ENCODE results near the gene SFRP4.

Gene SFRP4

GRCh38 chr7:37945336-37945735, 28.7 kb upstream of the SFRP4 start:
- Histone ChIP-seq H3K27ac (ENCODE audit: low read length) (no peak overlapping the region), H3K27me3 (replicated peaks; ENCODE audit: insufficient read depth, low read length) (no peaks in the 10 kb centered on the region), H3K9me2 (replicated peaks; ENCODE audit: insufficient read depth, low read length) (no peaks in the 10 kb centered on the region), H3K79me2 (ENCODE audit: low read length) (peaks cover 28% of the 10 kb centered on the region), H3K4me1 (ENCODE audit: low read length) (0 out of 2 replicates have a peak, but pooled peaks cover 2% of the 10 kb centered on the region), H3K36me3 (replicated peaks; ENCODE audit: insufficient read depth, low read length) (no peaks in the 10 kb centered on the region; the same call in 1 of the 2 replicates), H2AFZ (ENCODE audit: low read length) (no peak overlapping the region), H3F3A (ENCODE audit: insufficient read depth, low read length) (no peaks in the 10 kb centered on the region), H3K9ac (ENCODE audit: low read length) (no peak overlapping the region), H3K4me3 (ENCODE audit: low read length) (no peak overlapping the region), H3K9me3 (replicated peaks; ENCODE audit: insufficient read depth, low read length) (no peaks in the 10 kb centered on the region), H3K4me2 (ENCODE audit: low read depth, low read length) (no peak overlapping the region), H4K20me1 (ENCODE audit: insufficient read depth, low read length) (no peaks in the 10 kb centered on the region)
- TF ChIP-seq EZH2 (optimal IDR thresholded peaks at IDR 0.05; ENCODE audit: low read depth, low read length) (no peak), EZH2phosphoT487 (IDR thresholded peaks at IDR 0.05; ENCODE audit: low read length) (no peak)
- TF ChIP-seq, protein P1, sequence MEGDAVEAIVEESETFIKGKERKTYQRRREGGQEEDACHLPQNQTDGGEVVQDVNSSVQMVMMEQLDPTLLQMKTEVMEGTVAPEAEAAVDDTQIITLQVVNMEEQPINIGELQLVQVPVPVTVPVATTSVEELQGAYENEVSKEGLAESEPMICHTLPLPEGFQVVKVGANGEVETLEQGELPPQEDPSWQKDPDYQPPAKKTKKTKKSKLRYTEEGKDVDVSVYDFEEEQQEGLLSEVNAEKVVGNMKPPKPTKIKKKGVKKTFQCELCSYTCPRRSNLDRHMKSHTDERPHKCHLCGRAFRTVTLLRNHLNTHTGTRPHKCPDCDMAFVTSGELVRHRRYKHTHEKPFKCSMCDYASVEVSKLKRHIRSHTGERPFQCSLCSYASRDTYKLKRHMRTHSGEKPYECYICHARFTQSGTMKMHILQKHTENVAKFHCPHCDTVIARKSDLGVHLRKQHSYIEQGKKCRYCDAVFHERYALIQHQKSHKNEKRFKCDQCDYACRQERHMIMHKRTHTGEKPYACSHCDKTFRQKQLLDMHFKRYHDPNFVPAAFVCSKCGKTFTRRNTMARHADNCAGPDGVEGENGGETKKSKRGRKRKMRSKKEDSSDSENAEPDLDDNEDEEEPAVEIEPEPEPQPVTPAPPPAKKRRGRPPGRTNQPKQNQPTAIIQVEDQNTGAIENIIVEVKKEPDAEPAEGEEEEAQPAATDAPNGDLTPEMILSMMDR (IDR thresholded peaks at IDR 0.05; ENCODE audit: low read length): no peak
- no peak for DNase-seq

DNA sequence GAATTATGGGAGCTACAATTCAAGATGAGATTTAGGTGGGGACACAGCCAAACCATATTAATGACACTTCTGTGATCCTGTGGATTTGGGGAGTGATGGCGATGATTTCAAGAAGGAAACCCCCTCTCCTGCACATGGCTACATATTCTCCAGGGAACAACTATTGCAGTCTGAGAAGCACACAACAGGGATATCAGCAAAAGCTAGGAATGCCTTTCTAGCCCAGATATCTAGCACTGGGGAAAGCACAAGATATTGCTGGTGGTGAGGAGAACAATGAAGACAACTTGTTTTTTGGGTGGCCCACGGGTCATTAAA, 28.1 kb upstream of the SFRP4 start:
- Histone ChIP-seq H3K9ac (ENCODE audit: low read length) (no peak overlapping the region), H3K27ac (ENCODE audit: low read length) (no peak overlapping the region), H3K4me3 (ENCODE audit: low read length) (no peak overlapping the region), H3K9me3 (replicated peaks; ENCODE audit: insufficient read depth, low read length) (no peaks in the 10 kb centered on the region), H3K4me2 (ENCODE audit: low read depth, low read length) (no peak overlapping the region), H2AFZ (ENCODE audit: low read length) (no peak overlapping the region), H3K27me3 (replicated peaks; ENCODE audit: insufficient read depth, low read length) (no peaks in the 10 kb centered on the region), H3K79me2 (ENCODE audit: low read length) (peaks cover 28% of the 10 kb centered on the region), H3K36me3 (replicated peaks; ENCODE audit: insufficient read depth, low read length) (no peaks in the 10 kb centered on the region; the same call in 1 of the 2 replicates), H3K4me1 (ENCODE audit: low read length) (0 out of 2 replicates have a peak, but pooled peaks cover 2% of the 10 kb centered on the region), H3K9me2 (replicated peaks; ENCODE audit: insufficient read depth, low read length) (no peaks in the 10 kb centered on the region), H4K20me1 (ENCODE audit: insufficient read depth, low read length) (no peaks in the 10 kb centered on the region), H3F3A (ENCODE audit: insufficient read depth, low read length) (no peaks in the 10 kb centered on the region)
- TF ChIP-seq EZH2 (optimal IDR thresholded peaks at IDR 0.05; ENCODE audit: low read depth, low read length): no peak
- TF ChIP-seq, protein P1 (IDR thresholded peaks at IDR 0.05; ENCODE audit: low read length): no peak
- no peak for TF ChIP-seq EZH2phosphoT487 (IDR thresholded peaks at IDR 0.05; ENCODE audit: low read length)
- DNase-seq: no peak

- H3K4me3 ChIP-seq (ENCODE audit: low read length): no peak overlapping the region
- no peaks in the 10 kb centered on the region for H3K9me3 ChIP-seq (replicated peaks; ENCODE audit: insufficient read depth, low read length)
- H3K27ac ChIP-seq (ENCODE audit: low read length): no peak overlapping the region
- H2AFZ ChIP-seq (ENCODE audit: low read length): no peak overlapping the region
- H3K27me3 ChIP-seq (replicated peaks; ENCODE audit: insufficient read depth, low read length): no peaks in the 10 kb centered on the region
- H3K9me2 ChIP-seq (replicated peaks; ENCODE audit: insufficient read depth, low read length): no peaks in the 10 kb centered on the region
- no peak overlapping the region for H3K9ac ChIP-seq (ENCODE audit: low read length)
- H3K79me2 ChIP-seq (ENCODE audit: low read length): peaks cover 28% of the 10 kb centered on the region
- DNase-seq: no peak
- H3K36me3 ChIP-seq (replicated peaks; ENCODE audit: insufficient read depth, low read length): no peaks in the 10 kb centered on the region; the same call in 1 of the 2 replicates
- TF ChIP-seq EZH2phosphoT487 (IDR thresholded peaks at IDR 0.05; ENCODE audit: low read length) (no peak), EZH2 (optimal IDR thresholded peaks at IDR 0.05; ENCODE audit: low read depth, low read length) (no peak)
- TF ChIP-seq, protein P1 (IDR thresholded peaks at IDR 0.05; ENCODE audit: low read length): no peak
- no peak overlapping the region for H3K4me2 ChIP-seq (ENCODE audit: low read depth, low read length)
- no peaks in the 10 kb centered on the region for H4K20me1 ChIP-seq (ENCODE audit: insufficient read depth, low read length)
- no peaks in the 10 kb centered on the region for H3F3A ChIP-seq (ENCODE audit: insufficient read depth, low read length)
- 0 out of 2 replicates have a peak, but pooled peaks cover 2% of the 10 kb centered on the region for H3K4me1 ChIP-seq (ENCODE audit: low read length)
These were observed 27.5 kb upstream of the SFRP4 start for GRCh38 chr7:37943905-37944736.
